SK-N-MC (cell line): ENCODE measurements around the gene CAPN8.

Experiments
- DNase-seq: peaks from one replicate; pipeline ENCODE4 v3.0.0-alpha.2; 2011; ENCODE audit warnings: low read depth, low spot score
- H3K27ac ChIP-seq: fragments of 200-600 bp; sonication (generic); 2 replicates; pipeline ENCODE4 v1.5.1; 2016; ENCODE audit warnings: mixed run types
- H3K36me3 ChIP-seq: fragments of 200-600 bp; sonication (generic); 2 replicates; pipeline ENCODE4 v1.6.1; 2017; ENCODE audit warnings: antibody characterized with exemption, low read length, mixed read lengths; ENCODE audit not compliant: insufficient read depth
- H3K4me3 ChIP-seq: fragments of 200-600 bp; sonication (generic); 2 replicates; pipeline ENCODE4 v1.5.1; 2016
- H3K9ac ChIP-seq: fragments of 200-600 bp; sonication (generic); 2 replicates; pipeline ENCODE4 v1.8.0; 2017; ENCODE audit warnings: mixed run types, mixed read lengths; ENCODE audit not compliant: insufficient read length
- H3K9me3 ChIP-seq: fragments of 200-600 bp; sonication (generic); 2 replicates; pipeline ENCODE4 v1.6.1; 2017; ENCODE audit warnings: low read depth, mild to moderate bottlenecking, antibody characterized with exemption, low read length, moderate library complexity, mixed read lengths
- EZH2 ChIP-seq: fragments of 200-600 bp; sonication (generic); IDR thresholded peaks from one replicate; pipeline ENCODE4 v1.6.1; 2017; ENCODE audit warnings: antibody characterized with exemption
- FOXP2 ChIP-seq: optimal IDR thresholded peaks from 2 replicates; pipeline ENCODE3; 2011; ENCODE audit warnings: mild to moderate bottlenecking, moderate library complexity; ENCODE audit not compliant: insufficient read depth; ENCODE audit errors: extremely low read length, control extremely low read depth
- POLR2AphosphoS5 ChIP-seq: IDR thresholded peaks from 2 replicates; pipeline ENCODE4 v1.6.1; 2012; ENCODE audit warnings: mild to moderate bottlenecking, low read depth, low read length, borderline replicate concordance

The CAPN8 gene

GRCh38 chr1:223634423-223634822, 31.1 kb downstream of the CAPN8 start:
- H3K9ac ChIP-seq: no peak overlapping the region
- TF ChIP-seq EZH2 (no peak), FOXP2 (no peak), POLR2AphosphoS5 (no peak)
- DNase-seq: no peak

GRCh38 chr1:223631956-223632355, 33.5 kb downstream of the CAPN8 start:
- no peak for TF ChIP-seq FOXP2
- no peak for TF ChIP-seq POLR2AphosphoS5
- TF ChIP-seq EZH2: no peak
- no peak for DNase-seq

More at GRCh38 chr1:223634423-223634822, 31.1 kb downstream of the CAPN8 start:
- Histone ChIP-seq H3K4me3 (no peak overlapping the region), H3K27ac (no peak overlapping the region), H3K36me3 (no peaks in the 10 kb centered on the region), H3K9me3 (no peaks in the 10 kb centered on the region)

GRCh38 chr1:223631473-223631872, 34.0 kb downstream of the CAPN8 start:
- Histone ChIP-seq H3K9ac (no peak overlapping the region), H3K4me3 (no peak overlapping the region), H3K9me3 (no peaks in the 10 kb centered on the region), H3K27ac (no peak overlapping the region), H3K36me3 (no peaks in the 10 kb centered on the region)
- DNase-seq: no peak
- TF ChIP-seq FOXP2 (no peak), POLR2AphosphoS5 (no peak), EZH2 (no peak)

More at GRCh38 chr1:223631956-223632355, 33.5 kb downstream of the CAPN8 start:
- Histone ChIP-seq H3K9ac (no peak overlapping the region), H3K9me3 (no peaks in the 10 kb centered on the region), H3K27ac (no peak overlapping the region), H3K4me3 (no peak overlapping the region), H3K36me3 (no peaks in the 10 kb centered on the region)

DNA sequence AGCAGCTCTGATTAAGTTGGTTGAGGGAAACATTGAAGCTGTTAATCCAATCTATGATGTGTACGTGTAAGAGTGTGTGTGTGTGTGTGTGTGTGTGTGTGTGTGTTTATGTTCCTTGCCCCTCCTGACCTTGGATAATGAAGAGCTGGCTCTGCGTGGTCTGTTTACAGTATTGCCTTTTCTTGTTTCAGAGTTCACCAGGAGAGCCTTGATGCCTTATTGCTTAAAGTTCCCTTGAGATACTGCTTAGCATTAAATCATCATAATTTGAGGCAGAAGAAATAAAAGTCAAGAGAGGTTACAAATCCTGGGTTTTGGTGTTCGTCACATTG, 36.4 kb downstream of the CAPN8 start:
- Histone ChIP-seq H3K9me3 (no peaks in the 10 kb centered on the region), H3K27ac (no peak overlapping the region), H3K36me3 (no peaks in the 10 kb centered on the region), H3K4me3 (no peak overlapping the region), H3K9ac (no peak overlapping the region)
- TF ChIP-seq POLR2AphosphoS5 (no peak), EZH2 (no peak), FOXP2 (no peak)
- no peak for DNase-seq

GRCh38 chr1:223628233-223629125, 37.0 kb downstream of the CAPN8 start:
- DNase-seq: no peak
- H3K9ac ChIP-seq: no peak overlapping the region
- H3K27ac ChIP-seq: no peak overlapping the region
- H3K9me3 ChIP-seq: no peaks in the 10 kb centered on the region
- H3K4me3 ChIP-seq: no peak overlapping the region
- no peaks in the 10 kb centered on the region for H3K36me3 ChIP-seq
- TF ChIP-seq EZH2 (no peak), POLR2AphosphoS5 (no peak)

DNA sequence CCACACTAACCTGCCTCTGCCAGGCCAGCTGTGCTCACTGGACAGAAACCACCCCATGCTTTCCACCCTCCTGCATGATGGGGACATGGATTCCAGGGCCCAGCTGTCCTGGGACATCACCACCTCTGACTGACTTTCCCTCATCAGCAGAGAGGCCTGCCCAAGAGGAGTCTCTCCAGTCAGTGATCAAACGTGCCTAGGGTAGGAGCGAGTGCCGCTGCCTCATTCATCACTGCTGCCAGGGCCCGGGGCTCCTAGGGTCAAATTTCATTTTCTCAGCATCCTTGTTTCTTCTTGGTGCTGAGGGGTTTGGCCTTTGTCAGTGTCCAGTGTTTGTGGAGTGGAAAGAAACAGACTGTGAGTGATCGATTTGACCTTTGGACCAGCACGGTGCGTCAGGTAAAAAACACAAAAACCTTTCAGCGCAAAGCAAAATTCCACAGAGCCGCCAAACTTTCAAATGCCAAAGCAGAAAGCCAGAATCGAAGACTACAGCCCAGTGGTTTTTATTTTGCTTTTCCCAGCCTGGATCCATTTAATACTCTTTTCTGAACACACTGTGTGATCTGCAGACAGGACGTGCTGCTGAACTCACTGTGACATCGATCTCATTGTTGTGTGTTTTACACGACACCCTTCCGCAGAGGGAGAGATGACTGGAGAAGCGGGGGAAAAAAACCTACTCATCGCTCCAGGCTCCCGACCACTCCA, 43.2 kb downstream of the CAPN8 start:
- no peak for DNase-seq
- Histone ChIP-seq H3K4me3 (no peak overlapping the region), H3K9ac (no peak overlapping the region), H3K27ac (no peak overlapping the region), H3K36me3 (no peaks in the 10 kb centered on the region), H3K9me3 (no peaks in the 10 kb centered on the region)
- TF ChIP-seq POLR2AphosphoS5 (no peak), EZH2 (no peak), FOXP2 (no peak)

DNA sequence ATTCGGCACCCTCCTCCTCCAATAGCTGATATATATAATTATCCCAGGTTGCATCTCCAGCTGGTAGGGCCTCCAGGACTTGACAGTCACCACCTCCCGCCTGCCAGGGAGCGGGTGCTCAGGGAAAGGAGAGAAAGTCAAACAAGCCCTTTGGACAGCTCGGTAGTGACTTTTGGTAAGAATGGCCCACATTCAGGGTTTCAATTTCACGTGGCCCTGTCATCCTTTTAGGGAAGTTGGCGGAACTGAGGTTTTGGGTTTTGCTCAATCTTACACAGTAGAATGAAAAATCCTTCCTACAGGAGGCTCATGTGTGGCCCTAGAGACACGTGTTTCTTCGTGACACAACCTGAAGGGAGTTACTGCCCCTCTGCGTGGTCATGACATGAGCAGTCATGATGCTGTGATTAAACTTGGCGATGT, 44.2 kb downstream of the CAPN8 start:
- no peak overlapping the region for H3K9ac ChIP-seq
- no peak overlapping the region for H3K4me3 ChIP-seq
- H3K27ac ChIP-seq: no peak overlapping the region
- no peak for DNase-seq
- no peak for TF ChIP-seq FOXP2
- no peak for TF ChIP-seq EZH2
- no peak for TF ChIP-seq POLR2AphosphoS5
- H3K9me3 ChIP-seq: no peaks in the 10 kb centered on the region
- no peaks in the 10 kb centered on the region for H3K36me3 ChIP-seq

DNA sequence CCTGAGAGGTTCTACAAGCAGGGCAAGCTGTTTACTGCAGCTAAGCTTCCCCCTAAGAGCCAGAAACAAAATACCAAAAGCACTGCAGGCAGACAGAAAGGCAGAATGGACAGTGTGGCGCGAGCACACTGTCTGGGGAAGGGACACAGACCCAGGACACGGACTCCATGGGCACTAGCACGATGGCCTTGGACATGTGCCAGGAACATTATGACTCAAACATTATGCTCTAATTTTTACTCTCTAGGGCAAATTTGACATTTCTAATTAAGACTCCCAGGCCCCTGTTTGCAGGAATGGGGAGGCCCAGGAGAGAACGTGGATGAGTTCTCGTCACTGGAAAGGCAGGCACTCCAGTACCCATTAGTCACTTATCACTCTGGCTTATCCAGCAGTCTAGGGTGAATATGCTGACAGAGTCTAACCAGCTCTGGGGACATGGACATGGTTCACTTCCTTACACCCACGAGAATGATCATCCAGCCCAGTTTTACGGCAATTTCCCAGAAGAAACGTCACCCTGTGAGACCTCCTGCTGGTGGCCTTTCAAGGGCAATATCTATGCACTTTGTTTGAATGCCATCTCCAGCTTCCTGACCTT, 45.1 kb downstream of the CAPN8 start:
- H3K27ac ChIP-seq: no peak overlapping the region
- no peak overlapping the region for H3K9ac ChIP-seq
- H3K9me3 ChIP-seq: no peaks in the 10 kb centered on the region
- H3K4me3 ChIP-seq: no peak overlapping the region
- no peak for DNase-seq
- H3K36me3 ChIP-seq: no peaks in the 10 kb centered on the region
- TF ChIP-seq POLR2AphosphoS5 (no peak), FOXP2 (no peak), EZH2 (no peak)
